CD4-positive, alpha-beta T cell treated with Interferon gamma for 1 hour (primary cell): ENCODE results near the gene GLRA3.
A peak's percentile ranks its signal among the peaks of the same experiment; 100 is the strongest.
"Not testable (repeated sequence)": the region's sequence is repeated elsewhere in the genome, so short reads cannot be mapped to it uniquely, and the experiment has no call there.

Experiments used
- DNase-seq: peaks from one replicate; pipeline ENCODE4 v3.0.0-alpha.2; 2020

Gene GLRA3

GRCh38 chr4:174648812-174649211 lies 180.2 kb downstream of the GLRA3 start:
- no peak for DNase-seq

DNA sequence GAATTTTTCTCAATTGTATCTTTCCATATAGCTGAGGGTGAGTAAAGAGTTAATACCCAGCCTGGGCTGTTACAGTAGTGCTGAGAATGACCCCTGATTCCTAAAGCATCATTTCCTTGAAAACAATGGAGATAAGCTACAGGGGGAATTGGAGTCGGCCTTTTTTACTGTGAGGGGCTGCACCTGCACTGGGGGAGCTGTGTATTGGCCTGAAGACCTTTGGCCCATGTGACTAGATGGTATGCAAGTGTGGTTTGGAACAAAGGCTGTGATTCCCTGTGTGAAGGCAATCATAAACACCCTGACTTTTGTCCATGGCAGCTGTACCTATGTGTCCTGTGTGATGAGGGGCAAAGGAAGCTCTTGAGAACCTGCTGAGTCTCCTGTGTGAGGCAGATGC lies 182.7 kb downstream of the GLRA3 start:
- DNase-seq, result no peak

DNA sequence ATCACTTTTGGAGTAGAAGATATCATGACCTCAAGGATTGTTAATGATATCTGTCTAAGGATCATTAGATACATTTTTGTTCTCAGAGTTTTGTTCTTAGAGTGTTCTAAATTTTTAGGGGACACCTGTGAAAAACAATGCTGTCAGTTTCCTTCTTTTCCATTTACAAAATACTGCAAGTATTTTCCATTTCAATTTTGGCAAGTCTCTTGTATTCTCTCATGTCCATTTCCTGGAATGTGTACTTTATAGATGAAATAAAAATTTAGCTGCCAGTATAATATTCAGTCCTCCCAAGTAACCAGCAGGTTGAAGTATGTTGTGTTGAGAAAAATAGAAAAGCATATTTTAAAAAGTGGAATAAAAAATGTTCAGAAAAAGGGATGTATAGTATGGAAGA lies 188.9 kb downstream of the GLRA3 start:
- DNase-seq, result no peak

- DNase-seq, result no peak
Measured at GRCh38 chr4:174635732-174636131, 193.3 kb downstream of the GLRA3 start.

DNA sequence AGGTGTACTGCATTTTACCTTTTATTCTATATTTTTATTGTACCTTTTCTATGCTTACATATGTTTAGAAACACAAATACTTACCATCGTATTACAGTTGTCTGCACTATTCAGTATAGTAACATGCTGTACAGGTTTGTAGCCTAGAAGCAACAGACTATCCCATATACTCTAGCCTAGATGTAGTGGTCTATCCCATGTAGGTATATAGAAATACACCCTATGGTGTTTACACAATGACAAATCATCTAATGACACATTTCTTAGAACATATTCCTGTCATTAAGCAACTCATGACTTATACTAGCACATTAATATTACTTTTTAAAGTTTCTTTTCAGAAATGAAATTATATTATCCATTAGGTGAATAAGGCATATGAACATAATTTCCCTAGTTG lies 195.6 kb downstream of the GLRA3 start:
- no peak for DNase-seq

GRCh38 chr4:174631901-174632758 lies 196.9 kb downstream of the GLRA3 start:
- no peak for DNase-seq

GRCh38 chr4:174629907-174630450 lies 199.1 kb downstream of the GLRA3 start:
- not testable (repeated sequence) for DNase-seq

- DNase-seq, result no peak
Measured at GRCh38 chr4:174629265-174629664, 199.8 kb downstream of the GLRA3 start.

- no peak for DNase-seq
Measured at GRCh38 chr4:174628191-174628590, 200.9 kb downstream of the GLRA3 start.

GRCh38 chr4:174627473-174627872 lies 201.6 kb downstream of the GLRA3 start:
- DNase-seq, result no peak

DNA sequence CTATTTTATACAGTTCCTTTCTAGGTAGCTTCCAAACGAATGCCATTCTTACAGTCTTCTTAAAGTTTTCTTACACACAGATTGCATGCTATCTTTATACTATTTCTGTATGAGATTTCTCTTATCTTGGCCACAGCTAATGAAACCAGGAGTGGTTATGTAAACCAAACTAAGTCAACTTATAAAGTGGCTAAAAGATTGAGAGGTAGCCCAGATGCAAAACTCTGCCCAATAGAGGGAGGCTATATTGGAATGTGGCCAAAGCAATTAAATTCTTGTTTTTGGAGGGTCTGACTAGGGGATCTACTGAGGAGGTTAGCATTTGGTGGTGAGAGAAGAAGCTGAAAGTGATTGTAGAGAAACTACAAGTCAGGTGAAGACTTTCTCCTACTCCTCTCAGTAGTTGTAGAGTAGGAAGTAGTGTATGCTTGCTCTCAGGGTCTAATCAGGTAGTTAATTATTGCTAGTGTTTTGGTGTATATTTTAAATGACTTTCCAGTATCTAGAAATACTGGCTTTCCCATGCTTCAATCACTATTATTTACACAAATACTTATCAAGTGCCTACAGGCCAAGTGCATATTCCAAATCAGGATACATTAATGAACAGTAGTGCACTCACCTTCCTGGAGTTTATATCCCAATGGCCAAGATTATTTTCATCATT lies 202.6 kb downstream of the GLRA3 start:
- no peak for DNase-seq

DNA sequence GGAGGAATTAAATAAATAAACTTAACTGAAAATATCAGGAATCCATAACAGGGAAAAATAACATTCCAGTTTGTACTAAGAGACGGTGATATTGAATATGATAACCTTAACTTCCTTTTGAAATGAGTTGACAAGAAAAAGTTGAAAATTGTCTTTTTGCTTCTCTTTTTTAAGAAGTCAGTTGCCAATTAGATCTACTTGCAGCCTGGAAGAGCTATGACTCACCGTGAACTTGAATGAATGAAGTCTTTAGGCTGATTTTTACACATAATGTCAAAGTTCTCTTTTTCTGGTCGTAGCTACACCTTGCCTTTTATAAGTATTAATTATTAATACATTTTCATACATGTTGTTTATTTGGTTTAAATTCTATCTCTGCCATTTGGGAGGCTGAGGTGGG lies 212.4 kb downstream of the GLRA3 start:
- DNase-seq, result no peak

GRCh38 chr4:174613979-174614378 lies 215.1 kb downstream of the GLRA3 start:
- no peak for DNase-seq

GRCh38 chr4:174611792-174612191 lies 217.3 kb downstream of the GLRA3 start:
- DNase-seq, result no peak

- no peak for DNase-seq
Measured at GRCh38 chr4:174607792-174608191, 221.3 kb downstream of the GLRA3 start.

GRCh38 chr4:174604198-174604597 lies 224.8 kb downstream of the GLRA3 start:
- DNase-seq, result no peak

GRCh38 chr4:174600391-174600790 lies 228.7 kb downstream of the GLRA3 start:
- DNase-seq, result no peak

GRCh38 chr4:174598800-174599199 lies 230.2 kb downstream of the GLRA3 start:
- no peak for DNase-seq

DNA sequence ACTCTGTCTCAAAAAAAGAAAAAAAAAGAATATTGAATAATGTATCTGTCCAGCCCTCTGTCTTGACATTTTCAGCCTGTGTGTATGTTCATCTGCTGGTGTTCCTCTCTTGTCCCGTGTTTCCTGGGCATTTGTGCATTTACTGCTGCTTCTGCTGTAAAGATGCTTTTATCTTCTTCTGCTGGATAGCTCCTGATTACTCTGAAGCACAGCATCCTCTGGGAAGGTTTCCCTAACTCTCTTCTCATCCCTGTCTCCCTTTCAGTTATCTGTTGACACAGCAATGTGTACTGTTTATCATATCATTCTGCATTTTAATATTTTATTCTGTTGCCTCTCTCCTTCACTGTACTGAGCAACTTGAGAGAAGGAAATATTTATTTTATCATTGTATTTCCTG lies 232.5 kb downstream of the GLRA3 start:
- no peak for DNase-seq

DNA sequence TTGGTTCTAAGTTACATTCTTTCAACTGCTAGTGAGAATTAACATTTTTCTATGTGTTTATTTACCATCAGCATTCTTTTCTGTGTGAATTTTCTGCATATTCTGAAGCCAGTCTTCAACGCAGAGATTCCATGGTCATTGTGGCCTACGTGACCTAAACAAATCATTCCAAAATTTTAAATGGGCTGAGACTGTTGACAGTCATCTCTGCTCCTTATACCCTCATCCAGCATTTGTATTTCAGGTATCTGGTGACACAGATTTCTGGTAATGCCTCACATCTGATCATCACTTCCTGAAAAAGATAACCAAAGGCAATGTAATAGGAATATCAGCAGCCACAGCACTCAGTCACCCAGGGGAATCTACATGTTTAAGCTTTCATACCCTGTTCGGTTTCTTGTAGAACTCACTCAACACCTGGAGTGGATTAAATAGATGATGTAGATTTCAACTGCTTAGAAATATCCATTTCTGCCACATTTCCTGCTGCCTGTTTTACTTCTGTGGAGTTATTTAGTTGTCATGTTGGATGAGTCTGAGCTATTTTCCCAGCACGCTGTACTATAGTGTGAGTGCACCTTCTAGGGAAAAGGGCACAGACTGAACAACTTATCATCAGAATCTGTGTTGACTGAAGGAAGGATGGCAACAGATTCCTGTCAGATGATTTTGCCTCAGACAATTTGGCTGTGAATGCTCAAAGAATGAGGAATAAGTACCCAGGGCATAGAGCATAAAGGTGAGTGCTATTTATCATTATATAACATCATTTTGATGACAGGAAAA lies 233.7 kb downstream of the GLRA3 start:
- no peak for DNase-seq

DNA sequence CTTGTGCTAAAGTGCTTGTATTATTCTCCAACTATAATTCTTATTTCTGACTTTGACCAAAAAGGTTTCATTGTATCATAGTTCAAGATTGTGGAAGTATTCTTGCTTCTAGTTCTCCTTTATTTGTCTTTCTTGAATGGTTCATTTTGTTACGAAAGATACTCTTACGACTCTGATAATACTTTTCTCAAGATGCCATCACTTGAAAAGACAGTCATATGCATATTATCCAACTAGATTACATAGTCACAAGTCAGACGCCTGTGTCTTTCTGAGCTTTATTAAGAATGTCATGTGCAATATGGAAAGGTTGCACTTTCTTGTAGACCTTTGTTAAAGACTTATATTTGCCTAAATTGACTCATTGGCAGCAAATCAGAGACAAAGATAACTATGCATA lies 235.3 kb downstream of the GLRA3 start:
- DNase-seq, result no peak

GRCh38 chr4:174592985-174593335 lies 236.1 kb downstream of the GLRA3 start:
- peak; percentile 6 for DNase-seq

GRCh38 chr4:174592256-174592984 lies 236.6 kb downstream of the GLRA3 start:
- no peak for DNase-seq
